Tibial nerve (tissue), 4 donors: ENCODE measurements around the gene RPS6KA2. TPM values are rescaled to one million over a fixed set of nuclear protein-coding genes. Genes with fewer than 3 reads are reported as not detected.
A peak's percentile ranks its signal among the peaks of the same experiment; 100 is the strongest.
"Not testable (repeated sequence)": the region's sequence is repeated elsewhere in the genome, so short reads cannot be mapped to it uniquely, and the experiment has no call there.

Experiments
- DNase-seq, 2 donors: peaks; one replicate each; pipeline ENCODE4 v3.0.0-alpha.2; 2019; ENCODE audit warnings: low spot score in 2 of 2
- H3K27ac ChIP-seq, 4 donors: fragments of 200-600 bp; sonication (generic) in 3 of 4; one replicate each; pipeline ENCODE4 v1.5.1; 2017 to 2019; ENCODE audit warnings: mild to moderate bottlenecking in 1 of 4
- H3K27me3 ChIP-seq, 2 donors: fragments of 200-600 bp; sonication (generic) in 1 of 2; one replicate each; pipeline versions ENCODE4 v1.5.1 to v1.6.0; 2017 to 2019
- H3K36me3 ChIP-seq, 3 donors: fragments of 200-600 bp; sonication (generic); one replicate each; pipeline ENCODE4 v1.5.1; 2018 to 2019
- H3K4me1 ChIP-seq, 4 donors: fragments of 200-600 bp; sonication (generic) in 3 of 4; one replicate each; pipeline ENCODE4 v1.5.1; 2017 to 2019
- H3K4me3 ChIP-seq, 4 donors: fragments of 200-600 bp; sonication (generic) in 3 of 4; one replicate each; pipeline ENCODE4 v1.5.1; 2017 to 2019; ENCODE audit warnings: mild to moderate bottlenecking in 1 of 4, moderate library complexity in 1 of 4
- H3K9me3 ChIP-seq, 4 donors: fragments of 200-600 bp; sonication (generic) in 3 of 4; one replicate each; pipeline ENCODE4 v1.5.1; 2017 to 2019
- CTCF ChIP-seq, 5 experiments: fragments of 200-600 bp in 3 of 5; fragments of 450-650 bp in 2 of 5; sonication (generic) in 3 of 5; IDR thresholded peaks; one replicate each; pipeline ENCODE4 v1.5.1; 2016 to 2019; ENCODE audit warnings: antibody characterized with exemption in 5 of 5, mild to moderate bottlenecking in 3 of 5, moderate library complexity in 2 of 5
- EP300 ChIP-seq, 2 donors: sonication (generic); formaldehyde crosslinking; IDR thresholded peaks; one replicate each; pipeline ENCODE4 v1.6.1; 2017; ENCODE audit warnings: antibody characterized with exemption in 2 of 2, mild to moderate bottlenecking in 1 of 2
- POLR2A ChIP-seq, 2 donors: fragments of 450-650 bp; IDR thresholded peaks; one replicate each; pipeline ENCODE4 v1.6.1; 2017; ENCODE audit warnings: antibody characterized with exemption in 2 of 2, mild to moderate bottlenecking in 2 of 2, moderate library complexity in 2 of 2
- WGBS, 2 donors: methylation state at CpG; one replicate each; pipeline ENCODE4 v1.1.5; 2018; 5-methylcytosine and 5-hydroxymethylcytosine counted together
- total RNA-seq, 4 donors: library from RNA; depleted of rRNA; stranded (reverse); fragments of >200 nt; gene quantifications; one replicate each; pipeline ENCODE4 v1.1.0, GENCODE V29; 2016

The RPS6KA2 gene
- total RNA-seq, 4 donors from 2014 or later = 89.6 to 153 (median 103) TPM

DNA sequence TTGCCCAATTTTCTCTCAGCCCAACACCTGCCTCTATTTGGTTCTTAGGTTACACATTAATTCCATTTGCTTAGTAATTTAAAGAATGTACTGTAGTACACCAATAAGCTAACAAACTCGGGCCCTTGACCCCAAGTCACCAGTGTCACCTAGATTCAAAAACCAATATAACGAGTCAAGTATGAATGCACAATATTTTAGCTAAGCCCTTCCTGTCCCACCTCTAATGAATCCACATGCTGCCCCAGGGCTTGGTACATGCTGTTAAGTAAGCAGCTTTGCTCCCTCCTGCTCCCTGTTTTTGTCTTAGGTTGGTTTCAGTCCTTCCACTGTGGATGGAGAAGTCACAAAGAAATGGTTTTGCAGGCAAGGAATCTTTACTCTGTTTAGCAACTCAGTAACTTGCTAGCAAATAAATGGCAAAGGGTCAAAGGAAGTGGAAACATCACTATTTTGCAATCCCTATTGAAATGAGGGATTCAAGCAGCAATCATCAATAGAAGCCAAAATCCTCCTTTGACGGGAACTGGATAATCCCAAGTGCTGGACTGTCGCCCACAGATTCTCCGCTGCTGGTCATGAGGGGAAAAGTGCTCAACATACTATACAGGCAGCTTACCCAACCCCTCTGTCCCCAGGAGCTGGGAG, 239.3 kb downstream of the RPS6KA2 start:
- Histone ChIP-seq H3K4me1 (peaks cover 0 to 9% (median 0%) of the 10 kb centered on the region in 4 donors), H3K36me3 (no peaks in the 10 kb centered on the region), H3K9me3 (no peaks in the 10 kb centered on the region), H3K27ac (no peak overlapping the region), H3K4me3 (no peak overlapping the region), H3K27me3 (no peaks in the 10 kb centered on the region)
- no peak for TF ChIP-seq EP300 (IDR thresholded peaks at IDR 0.05)
- no peak for TF ChIP-seq POLR2A (IDR thresholded peaks at IDR 0.05)
- no peak for TF ChIP-seq CTCF (IDR thresholded peaks at IDR 0.05)
- no peak for DNase-seq
- WGBS, 2 donors = 67 to 74% methylated on average over 5 of the region's 5 CpGs

DNA sequence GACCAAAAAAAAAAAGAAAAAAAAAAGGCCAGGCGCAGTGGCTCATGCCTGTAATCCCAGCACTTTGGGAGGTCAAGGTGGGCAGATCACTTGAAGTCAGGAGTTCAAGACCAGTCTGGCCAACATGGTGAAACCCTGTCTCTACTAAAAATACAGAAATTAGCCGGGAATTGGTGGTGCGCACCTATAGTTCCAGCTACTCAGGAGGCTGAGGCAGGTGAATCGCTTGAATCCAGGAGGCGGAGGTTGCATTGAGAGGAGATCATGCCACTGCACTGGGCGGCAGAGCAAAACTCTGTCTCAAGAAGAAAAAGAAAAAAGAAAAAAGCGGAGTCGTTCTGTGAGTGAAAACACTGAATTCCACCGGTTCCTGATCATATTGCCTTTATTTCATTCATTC, 240.0 kb downstream of the RPS6KA2 start:
- DNase-seq, H3K27ac ChIP-seq, H3K27me3 ChIP-seq, H3K4me1 ChIP-seq, H3K9me3 ChIP-seq, H3K36me3 ChIP-seq, H3K4me3 ChIP-seq: not testable (repeated sequence)
- 92 to 93% methylated on average over 9 of the region's 9 CpGs for WGBS, 2 donors

- DNase-seq = no peak
- Histone ChIP-seq H3K36me3 (no peaks in the 10 kb centered on the region), H3K4me1 (peaks cover 0 to 14% (median 5%) of the 10 kb centered on the region in 4 donors), H3K9me3 (no peaks in the 10 kb centered on the region), H3K27me3 (no peaks in the 10 kb centered on the region), H3K27ac (no peak overlapping the region), H3K4me3 (no peak overlapping the region)
- TF ChIP-seq POLR2A (IDR thresholded peaks at IDR 0.05) (no peak), EP300 (IDR thresholded peaks at IDR 0.05) (no peak), CTCF (IDR thresholded peaks at IDR 0.05) (no peak)
- 92 to 93% methylated on average over 9 of the region's 9 CpGs for WGBS, 2 donors
Observed at GRCh38 chr6:166386111-166386510, 240.9 kb downstream of the RPS6KA2 start.

DNA sequence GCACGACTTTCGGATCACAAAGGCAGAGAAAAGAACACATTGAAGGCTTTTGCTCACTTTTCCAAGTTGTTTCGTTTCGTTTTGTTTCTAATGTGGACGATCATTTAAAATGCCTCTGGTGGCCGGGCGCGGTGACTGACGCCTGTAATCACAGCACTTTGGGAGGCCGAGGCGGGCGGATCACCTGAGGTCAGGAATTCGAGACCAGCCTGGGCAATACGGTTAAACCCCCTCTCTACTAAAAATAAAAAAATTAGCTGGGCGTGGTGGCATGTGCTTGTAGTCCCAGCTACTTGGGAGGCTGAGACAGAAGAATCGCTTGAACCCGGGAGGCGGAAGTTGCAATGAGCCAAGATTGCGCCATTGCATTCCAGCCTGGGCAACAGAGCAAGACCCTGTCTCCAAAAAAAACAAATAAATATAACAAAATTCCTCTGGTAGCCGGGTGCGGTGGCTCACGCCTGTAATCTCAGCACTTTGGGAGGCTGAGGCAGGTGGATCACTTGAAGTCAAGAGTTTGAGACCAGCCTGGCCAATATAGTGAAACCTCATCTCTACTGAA, 243.2 kb downstream of the RPS6KA2 start:
- Histone ChIP-seq H3K4me3 (peak overlapping the region; percentile 85 to 96 (median 92)), H3K4me1 (peaks cover 0 to 31% (median 6%) of the 10 kb centered on the region in 4 donors), H3K27ac (peak overlapping the region; percentile 80 to 95 (median 93))
- not testable (repeated sequence) for DNase-seq, H3K9me3 ChIP-seq, H3K36me3 ChIP-seq, H3K27me3 ChIP-seq
- WGBS, 2 donors = 18 to 23% methylated on average over 22 of the region's 22 CpGs
- peak in 3 of 5 experiments; percentile 22 to 40 (median 36) for TF ChIP-seq CTCF (IDR thresholded peaks at IDR 0.05)

GRCh38 chr6:166382933-166383801, 243.9 kb downstream of the RPS6KA2 start, which contains the start of gene MPC1:
Gene MPC1, minus strand, starts transcription at chr6:166382940. Its CDS starts 64 bp downstream, at chr6:166382876.
- 0% methylated on average over 24 to 65 of the region's 94 CpGs for WGBS, 2 donors
- H3K4me1 ChIP-seq = peaks cover 0 to 31% (median 6%) of the 10 kb centered on the region in 4 donors
- H3K4me3 ChIP-seq = peak within 1 kb of the TSS; percentile 85 to 96 (median 92)
- H3K9me3 ChIP-seq = no peaks in the 10 kb centered on the region
- TF ChIP-seq POLR2A (IDR thresholded peaks at IDR 0.05) (peak; percentile 22 to 83), EP300 (IDR thresholded peaks at IDR 0.05) (no peak), CTCF (IDR thresholded peaks at IDR 0.05) (peak in 1 of 5 experiments; percentile 31)
- H3K27ac ChIP-seq = peak within 1 kb of the TSS; percentile 80 to 95 (median 93)
- H3K36me3 ChIP-seq = no peaks in the 10 kb centered on the region
- no peaks in the 10 kb centered on the region for H3K27me3 ChIP-seq
- peak; percentile 91 to 93 for DNase-seq
